GM19395 (cell line): ENCODE measurements around the gene GRIK1.

Experiments used
- ATAC-seq: cut with Tn5 transposase; IDR thresholded peaks from one replicate; pipeline ENCODE4 v1.9.1; 2021; ENCODE audit warnings: mild to moderate bottlenecking, moderate library complexity; ENCODE audit not compliant: unreplicated experiment

The GRIK1 gene

DNA sequence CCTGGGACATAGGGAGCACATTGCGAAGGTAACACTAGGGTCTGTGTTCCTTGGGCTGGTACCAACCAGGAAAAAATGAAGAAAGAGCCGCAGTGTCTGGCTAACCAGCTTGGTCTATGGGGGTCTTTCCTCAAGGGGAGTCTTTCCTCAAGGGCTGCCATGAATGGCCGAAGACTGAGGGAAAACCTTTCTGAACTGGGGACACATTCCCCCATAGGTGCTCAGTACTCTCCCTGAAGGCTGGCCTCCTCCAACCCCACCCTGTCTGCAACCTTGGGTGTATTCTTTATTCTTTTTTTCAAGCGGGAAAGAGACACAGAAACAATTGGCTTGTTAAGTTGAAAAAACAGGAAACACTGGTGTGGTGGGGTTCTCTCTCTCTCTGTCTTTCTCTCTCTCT is 440.6 kb downstream of the GRIK1 start:
- ATAC-seq, result no peak

DNA sequence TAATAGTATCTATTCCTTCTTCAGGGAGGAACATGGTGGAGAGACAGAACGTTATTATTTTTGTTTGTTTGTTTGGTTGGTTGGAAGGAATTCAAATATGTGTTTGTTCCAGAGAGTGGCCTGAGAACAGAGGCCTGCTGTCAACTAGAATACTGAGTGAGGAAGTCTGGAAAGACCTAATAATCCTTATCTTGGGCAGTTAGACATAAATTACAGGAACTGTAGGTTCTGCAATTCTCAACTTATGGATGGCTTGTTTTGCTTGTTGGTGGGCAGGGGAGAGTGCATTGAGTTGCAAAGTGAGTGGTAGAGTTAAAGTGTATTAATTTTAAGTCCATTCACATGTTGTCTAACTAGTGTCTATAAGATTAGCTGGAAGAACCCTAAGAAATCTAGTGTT is 443.5 kb downstream of the GRIK1 start:
- ATAC-seq, result no peak

DNA sequence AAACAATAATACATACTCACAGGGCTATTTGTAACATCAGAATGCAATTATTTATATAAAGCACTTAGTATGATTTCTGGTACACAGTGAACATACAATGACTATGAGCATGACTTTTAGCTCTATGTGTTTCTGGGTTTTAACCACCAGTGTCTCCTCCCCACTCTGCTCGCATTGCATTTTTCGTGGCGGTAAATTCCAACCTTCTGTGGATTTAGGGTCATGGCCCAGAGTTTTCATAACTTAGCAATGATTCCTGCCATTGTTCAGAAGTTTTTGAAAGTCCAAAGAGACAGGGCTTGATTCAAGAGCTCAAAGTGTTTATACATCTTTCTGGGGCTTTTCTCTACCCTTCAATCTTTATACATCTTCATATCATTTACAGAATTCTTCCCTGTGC is 449.8 kb downstream of the GRIK1 start:
- no peak for ATAC-seq

DNA sequence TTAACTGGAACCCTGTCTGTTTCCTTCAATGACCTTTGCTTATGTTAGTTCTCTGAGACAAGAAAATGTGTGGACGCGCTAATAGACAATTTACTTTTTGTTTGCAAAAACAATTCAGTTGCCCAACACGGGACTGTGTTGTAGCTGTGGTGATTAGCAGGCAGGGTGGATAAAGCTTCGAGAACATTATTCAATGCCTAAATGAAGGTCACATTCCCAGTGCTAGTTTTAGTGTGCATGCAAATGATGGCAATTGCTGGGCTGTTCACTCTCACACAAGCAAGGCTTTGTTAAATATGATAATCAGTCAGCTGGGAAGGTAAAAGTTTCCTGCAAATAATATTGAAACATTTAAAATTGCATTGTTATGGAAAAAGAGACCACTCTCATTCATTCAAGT is 452.6 kb downstream of the GRIK1 start:
- no peak for ATAC-seq
